ENCODE results near the gene TOR1AIP2. TPM values are rescaled to one million over a fixed set of nuclear protein-coding genes. Genes with fewer than 3 reads are reported as not detected.

Gene TOR1AIP2
- total RNA-seq, 1 donor from 2014 or later = 49.4 TPM

GRCh38 chr1:179808503-179808902, 69.1 kb downstream of the TOR1AIP2 start:
- POLR2A ChIA-PET = no interaction called here
- peaks cover 2% of the 10 kb centered on the region for H3K4me1 Mint-ChIP-seq
- no peak for DNase-seq
- intact Hi-C loops (cut with micrococcal nuclease) = loop anchor here (2.0 kb wide), 1 partner anchor 1498 kb away; no protein-coding TSS in a partner anchor
- no peaks in the 10 kb centered on the region for H3K9me3 Mint-ChIP-seq
- ATAC-seq (ENCODE audit: low read depth) = no peak
- no peak overlapping the region for H3K27ac Mint-ChIP-seq
- no peak for TF ChIP-seq CTCF (IDR thresholded peaks at IDR 0.05)
- peaks cover 29% of the 10 kb centered on the region for H3K27me3 Mint-ChIP-seq
- CTCF ChIA-PET = interaction anchor here (1.1 to 3.5 kb wide), 7 partner anchors 10 to 728 kb away, joined by 3 to 60 read pairs (median 19); partner anchors contain the start of gene TOR3A
- no peaks in the 10 kb centered on the region for H3K36me3 Mint-ChIP-seq (ENCODE audit: low read depth)
- no peak overlapping the region for H3K4me3 Mint-ChIP-seq

- Mint-ChIP-seq H3K4me3 (no peak overlapping the region), H3K4me1 (peaks cover 2% of the 10 kb centered on the region), H3K9me3 (no peaks in the 10 kb centered on the region), H3K27ac (no peak overlapping the region), H3K27me3 (peaks cover 29% of the 10 kb centered on the region), H3K36me3 (ENCODE audit: low read depth) (no peaks in the 10 kb centered on the region)
- no peak for ATAC-seq (ENCODE audit: low read depth)
- DNase-seq = no peak
- intact Hi-C loops (cut with micrococcal nuclease) = loop anchor here (2.0 kb wide), 1 partner anchor 1497 kb away; no protein-coding TSS in a partner anchor
- ChIA-PET CTCF (interaction anchor here (1.1 to 1.4 kb wide), 2 partner anchors 10 to 371 kb away, joined by 3 to 5 read pairs; no protein-coding TSS in a partner anchor), POLR2A (no interaction called here)
- TF ChIP-seq CTCF (IDR thresholded peaks at IDR 0.05) = no peak
Measured at GRCh38 chr1:179807691-179808485, 69.7 kb downstream of the TOR1AIP2 start.

- POLR2A ChIA-PET = no interaction called here
- ATAC-seq (ENCODE audit: low read depth) (no peak), DNase-seq (no peak)
- H3K36me3 Mint-ChIP-seq (ENCODE audit: low read depth) = no peaks in the 10 kb centered on the region
- intact Hi-C loops (cut with micrococcal nuclease) = no loop called here
- H3K27me3 Mint-ChIP-seq = peaks cover 25% of the 10 kb centered on the region
- CTCF ChIA-PET = interaction anchor here (1.1 to 1.4 kb wide), 2 partner anchors 11 to 371 kb away, joined by 3 to 5 read pairs; no protein-coding TSS in a partner anchor
- H3K9me3 Mint-ChIP-seq = no peaks in the 10 kb centered on the region
- no peak overlapping the region for H3K4me3 Mint-ChIP-seq
- peaks cover 2% of the 10 kb centered on the region for H3K4me1 Mint-ChIP-seq
- no peak overlapping the region for H3K27ac Mint-ChIP-seq
- TF ChIP-seq CTCF (IDR thresholded peaks at IDR 0.05) = no peak
Measured at GRCh38 chr1:179807291-179807690, 70.3 kb downstream of the TOR1AIP2 start.

- ChIA-PET CTCF (no interaction called here), POLR2A (no interaction called here)
- Mint-ChIP-seq H3K36me3 (ENCODE audit: low read depth) (no peaks in the 10 kb centered on the region), H3K9me3 (no peaks in the 10 kb centered on the region), H3K27ac (no peak overlapping the region), H3K4me3 (no peak overlapping the region), H3K27me3 (peaks cover 21% of the 10 kb centered on the region), H3K4me1 (peaks cover 2% of the 10 kb centered on the region)
- intact Hi-C loops (cut with micrococcal nuclease) = no loop called here
- ATAC-seq (ENCODE audit: low read depth) = no peak
- no peak for DNase-seq
- TF ChIP-seq CTCF (IDR thresholded peaks at IDR 0.05) = no peak
Measured at GRCh38 chr1:179806333-179806732, 71.3 kb downstream of the TOR1AIP2 start.
